Hepatocyte (in vitro differentiated cells): Measurements from ENCODE around the gene RYR3.

Experiments used
- EZH2 ChIP-seq: fragments of 200-600 bp; sonication (generic); IDR thresholded peaks from 2 replicates; pipeline ENCODE4 v1.6.1; 2016; ENCODE audit warnings: antibody characterized with exemption, mild to moderate bottlenecking, borderline replicate concordance
- TF ChIP-seq, protein P1 (sequence below): fragments of 200-600 bp; sonication (generic); IDR thresholded peaks from 2 replicates; pipeline ENCODE4 v1.5.1; 2016; ENCODE audit warnings: antibody characterized with exemption, mild to moderate bottlenecking; ENCODE audit not compliant: poor library complexity

DNA sequence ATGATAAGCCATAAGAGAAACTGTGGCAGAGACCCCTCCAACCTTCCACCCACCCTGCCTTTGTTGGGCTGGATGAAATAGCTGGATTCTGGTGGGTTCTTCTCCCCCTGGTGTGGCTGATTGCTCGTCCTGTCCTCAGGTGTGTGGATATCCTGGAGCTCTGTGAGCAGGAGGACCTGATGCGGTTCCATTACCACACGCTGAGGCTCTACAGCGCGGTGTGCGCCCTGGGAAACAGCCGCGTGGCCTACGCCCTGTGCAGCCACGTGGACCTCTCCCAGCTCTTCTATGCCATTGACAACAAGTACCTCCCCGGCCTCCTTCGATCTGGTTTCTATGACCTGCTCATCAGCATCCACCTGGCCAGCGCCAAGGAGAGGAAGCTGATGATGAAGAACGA, 351.2 kb downstream of the RYR3 start:
- TF ChIP-seq, protein P1, sequence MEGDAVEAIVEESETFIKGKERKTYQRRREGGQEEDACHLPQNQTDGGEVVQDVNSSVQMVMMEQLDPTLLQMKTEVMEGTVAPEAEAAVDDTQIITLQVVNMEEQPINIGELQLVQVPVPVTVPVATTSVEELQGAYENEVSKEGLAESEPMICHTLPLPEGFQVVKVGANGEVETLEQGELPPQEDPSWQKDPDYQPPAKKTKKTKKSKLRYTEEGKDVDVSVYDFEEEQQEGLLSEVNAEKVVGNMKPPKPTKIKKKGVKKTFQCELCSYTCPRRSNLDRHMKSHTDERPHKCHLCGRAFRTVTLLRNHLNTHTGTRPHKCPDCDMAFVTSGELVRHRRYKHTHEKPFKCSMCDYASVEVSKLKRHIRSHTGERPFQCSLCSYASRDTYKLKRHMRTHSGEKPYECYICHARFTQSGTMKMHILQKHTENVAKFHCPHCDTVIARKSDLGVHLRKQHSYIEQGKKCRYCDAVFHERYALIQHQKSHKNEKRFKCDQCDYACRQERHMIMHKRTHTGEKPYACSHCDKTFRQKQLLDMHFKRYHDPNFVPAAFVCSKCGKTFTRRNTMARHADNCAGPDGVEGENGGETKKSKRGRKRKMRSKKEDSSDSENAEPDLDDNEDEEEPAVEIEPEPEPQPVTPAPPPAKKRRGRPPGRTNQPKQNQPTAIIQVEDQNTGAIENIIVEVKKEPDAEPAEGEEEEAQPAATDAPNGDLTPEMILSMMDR, result no peak
- no peak for TF ChIP-seq EZH2
